Non-pigmented ciliary epithelial cell (primary cell): ENCODE results near the gene CCNB3.

Experiments
- DNase-seq: peaks from one replicate; pipeline ENCODE4 v3.0.0-alpha.2; 2010; ENCODE audit warnings: low read depth

CCNB3 gene

DNA sequence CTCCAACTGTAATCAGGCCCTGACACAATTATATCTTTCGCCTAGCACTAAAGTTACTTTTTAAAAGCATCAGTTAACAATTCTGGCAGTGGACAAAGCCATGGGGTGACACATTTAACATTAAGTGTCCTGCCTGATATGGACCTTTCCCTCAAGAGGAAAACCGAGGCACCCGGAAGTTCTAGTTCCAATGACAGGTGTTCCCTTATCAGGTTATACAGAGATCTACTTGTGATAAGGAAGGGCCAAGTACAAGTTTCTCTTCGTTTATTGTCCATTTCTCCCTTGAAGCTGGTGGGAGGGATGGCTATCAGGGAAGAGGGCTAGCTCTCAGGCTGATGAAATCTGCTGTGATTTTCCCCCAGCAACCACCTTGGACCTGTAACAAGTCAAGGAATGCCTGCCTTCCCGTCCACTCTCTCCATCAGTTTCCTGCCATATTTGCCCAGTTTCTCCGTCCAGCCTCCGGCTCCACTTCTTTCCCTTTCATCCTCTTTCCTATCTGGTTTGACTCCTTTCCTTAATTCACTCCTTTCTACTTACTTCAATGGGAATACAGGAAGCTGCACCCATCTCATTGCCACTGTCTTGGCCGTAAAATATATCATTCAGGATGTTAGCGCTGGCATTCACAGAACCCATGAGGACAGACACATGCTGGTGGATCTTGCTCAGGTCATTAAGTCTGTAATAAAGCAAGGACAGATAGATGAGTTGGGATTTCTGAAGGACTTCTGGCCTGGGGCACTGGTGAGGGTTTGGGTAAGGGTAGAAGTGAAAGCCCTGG lies 171.1 kb downstream of the CCNB3 start:
- DNase-seq, result no peak

DNA sequence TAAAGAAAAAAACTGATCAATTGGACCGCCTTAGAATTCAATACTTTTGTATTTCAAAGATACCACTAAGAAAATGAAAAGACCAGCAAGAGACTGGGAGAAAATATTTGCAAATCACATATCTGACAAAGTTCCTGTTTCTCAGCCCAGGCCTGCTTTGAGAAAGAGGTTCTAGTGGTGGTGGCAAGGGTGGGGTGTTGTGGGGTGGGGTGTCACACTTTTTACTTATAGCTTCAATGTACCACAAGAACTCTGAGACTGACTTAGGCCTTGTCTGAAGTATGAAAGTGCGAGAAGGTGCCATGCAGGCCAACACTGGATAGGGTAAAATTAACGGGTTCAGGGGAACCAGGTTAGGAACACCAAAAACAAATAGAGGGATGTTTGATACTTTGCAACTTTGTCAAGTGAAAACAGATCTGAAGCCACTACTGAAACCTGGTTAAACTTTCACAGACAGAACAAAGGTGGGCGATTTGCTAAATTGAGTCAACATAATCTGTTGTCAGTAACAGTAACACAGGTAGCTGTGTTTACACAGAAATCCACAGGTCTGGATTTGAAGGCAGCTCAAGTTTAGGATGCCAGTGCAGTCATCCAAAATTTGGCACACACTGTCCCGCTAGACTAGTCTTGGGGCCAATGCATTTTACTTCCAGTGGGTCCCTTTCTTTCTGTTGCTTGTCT lies 177.3 kb downstream of the CCNB3 start:
- DNase-seq, result no peak

DNA sequence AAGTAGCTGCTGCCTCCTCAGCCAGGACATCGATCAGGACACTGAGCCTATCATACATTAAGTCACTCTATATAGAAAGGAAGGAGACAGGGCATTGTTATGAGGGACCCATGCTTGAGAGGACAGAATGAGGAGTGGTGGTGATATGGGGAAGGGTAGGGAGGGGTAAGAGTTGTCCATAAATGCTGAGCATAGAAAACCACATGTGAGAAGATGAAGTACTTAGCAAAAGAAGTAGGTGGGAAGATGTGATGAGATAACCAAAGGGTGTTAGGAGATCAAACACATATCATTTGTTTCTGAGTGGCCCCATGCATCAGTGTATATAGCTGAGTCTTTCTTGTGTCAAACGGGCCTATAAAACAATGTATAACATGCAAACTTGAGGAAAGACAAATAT lies 182.0 kb downstream of the CCNB3 start:
- no peak for DNase-seq

DNA sequence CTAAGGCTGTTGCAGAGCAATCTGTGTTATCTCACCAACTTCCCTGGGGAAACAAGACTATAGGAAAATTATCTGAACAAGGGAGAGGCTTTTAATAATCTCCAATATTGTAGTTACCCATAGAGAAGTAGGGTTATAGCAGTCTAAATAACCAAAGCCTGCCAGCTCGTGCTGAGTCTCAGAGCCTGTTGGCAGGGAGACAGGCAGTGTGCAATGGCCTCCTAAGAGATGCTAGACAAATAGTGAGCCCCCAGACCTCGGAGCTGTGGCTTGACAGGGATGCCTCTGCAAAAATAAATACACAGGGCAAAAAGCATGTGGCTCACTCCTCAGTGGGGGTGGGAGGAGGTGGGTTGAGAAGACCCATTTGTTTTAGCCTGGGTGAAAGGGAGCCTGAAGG lies 189.3 kb downstream of the CCNB3 start:
- DNase-seq, result no peak
